ENCODE data around the gene ZSWIM1. TPM values are rescaled to one million over a fixed set of nuclear protein-coding genes. Genes with fewer than 3 reads are reported as not detected.

The ZSWIM1 gene
- polyA plus RNA-seq, 2 donors = 2.4 to 3.9 TPM

DNA sequence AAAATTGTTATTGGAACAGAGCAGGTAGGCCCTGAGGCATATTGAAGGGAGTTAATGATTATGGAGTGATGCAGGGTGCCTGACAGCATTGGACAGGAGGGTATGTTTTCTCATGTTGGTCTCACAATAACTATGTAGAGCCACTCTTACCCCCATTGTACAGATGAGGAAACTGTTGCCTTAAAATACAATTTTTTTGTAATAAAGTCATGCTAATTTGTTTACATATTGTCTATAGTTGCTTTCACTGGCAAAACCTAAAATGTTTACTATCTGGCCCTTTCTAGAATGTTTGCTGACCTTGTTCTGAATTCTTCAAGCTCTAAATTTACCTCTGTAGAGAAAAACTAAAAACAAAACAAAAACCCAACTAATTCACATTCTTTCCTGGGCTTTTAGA is 29.5 kb upstream of the ZSWIM1 start:
- Histone ChIP-seq H3K27me3 (ENCODE audit: control insufficient read depth in 1 of 2, insufficient read depth in 2 of 2, low read length in 2 of 2) (no peaks in the 10 kb centered on the region), H3K27ac (ENCODE audit: low read depth in 2 of 2, low read length in 1 of 2) (no peak overlapping the region), H3K4me1 (ENCODE audit: control insufficient read depth in 2 of 2, insufficient read depth in 2 of 2, low read length in 1 of 2) (peaks cover 2 to 11% of the 10 kb centered on the region in 2 donors), H3K36me3 (ENCODE audit: control insufficient read depth in 2 of 2, insufficient read depth in 2 of 2, low read length in 1 of 2) (peaks cover under 1 to 21% of the 10 kb centered on the region in 2 donors), H3K9me3 (ENCODE audit: control insufficient read depth in 2 of 2, insufficient read depth in 1 of 2, low read depth in 1 of 2, low read length in 1 of 2) (no peaks in the 10 kb centered on the region), H3K4me3 (ENCODE audit: low read depth in 1 of 2, low read length in 2 of 2) (no peak overlapping the region)

DNA sequence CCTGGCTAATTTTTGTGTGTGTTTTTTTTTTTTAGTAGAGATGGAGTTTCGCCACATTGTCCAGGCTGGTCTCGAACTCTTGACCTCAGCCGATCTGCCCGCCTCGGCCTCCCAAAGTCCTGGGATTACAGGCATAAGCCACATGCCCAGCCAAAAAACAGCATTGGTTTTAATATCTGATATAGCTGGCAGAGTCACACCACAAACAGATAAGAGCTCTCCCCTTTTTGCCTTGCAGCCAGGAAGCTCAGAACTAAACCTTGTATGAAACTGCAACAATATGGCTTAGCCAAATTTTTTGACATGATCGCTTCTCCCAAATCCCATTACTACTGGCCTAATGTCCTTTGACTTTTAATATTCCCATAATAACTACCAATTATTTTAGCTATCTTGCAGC is 28.7 kb upstream of the ZSWIM1 start:
- Histone ChIP-seq H3K9me3 (ENCODE audit: control insufficient read depth in 2 of 2, insufficient read depth in 1 of 2, low read depth in 1 of 2, low read length in 1 of 2) (no peaks in the 10 kb centered on the region), H3K27ac (ENCODE audit: low read depth in 2 of 2, low read length in 1 of 2) (no peak overlapping the region), H3K4me1 (ENCODE audit: control insufficient read depth in 2 of 2, insufficient read depth in 2 of 2, low read length in 1 of 2) (peaks cover 2 to 11% of the 10 kb centered on the region in 2 donors), H3K4me3 (ENCODE audit: low read depth in 1 of 2, low read length in 2 of 2) (no peak overlapping the region), H3K36me3 (ENCODE audit: control insufficient read depth in 2 of 2, insufficient read depth in 2 of 2, low read length in 1 of 2) (peaks cover 0 to 21% of the 10 kb centered on the region in 2 donors), H3K27me3 (ENCODE audit: control insufficient read depth in 1 of 2, insufficient read depth in 2 of 2, low read length in 2 of 2) (no peaks in the 10 kb centered on the region)
- WGBS, 2 donors = 92 to 98% methylated on average over 6 of the region's 6 CpGs

DNA sequence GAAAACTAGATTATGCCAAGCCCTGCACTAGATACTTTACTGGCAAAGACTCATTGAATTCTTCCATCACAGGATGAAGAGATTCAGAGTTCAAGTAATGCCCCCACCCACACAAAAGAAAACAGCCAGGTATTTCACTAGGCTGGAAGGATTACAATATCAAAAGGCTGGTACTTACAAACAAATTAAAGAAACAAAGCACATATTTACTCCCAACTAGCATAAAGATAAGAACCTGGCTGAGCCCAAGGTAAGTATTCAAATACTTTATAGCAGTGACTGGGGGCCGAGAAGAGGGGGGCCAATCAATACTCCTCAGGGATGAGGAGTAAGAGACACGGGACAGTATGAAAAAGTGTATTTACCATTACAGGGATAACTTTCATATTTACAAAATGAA is 27.5 kb upstream of the ZSWIM1 start:
- H3K36me3 ChIP-seq (ENCODE audit: control insufficient read depth in 2 of 2, insufficient read depth in 2 of 2, low read length in 1 of 2) = peaks cover 0 to 18% of the 10 kb centered on the region in 2 donors
- H3K27ac ChIP-seq (ENCODE audit: low read depth in 2 of 2, low read length in 1 of 2) = no peak overlapping the region
- no peaks in the 10 kb centered on the region for H3K9me3 ChIP-seq (ENCODE audit: control insufficient read depth in 2 of 2, insufficient read depth in 1 of 2, low read depth in 1 of 2, low read length in 1 of 2)
- WGBS, 2 donors = 74 to 82% methylated on average over 2 of the region's 2 CpGs
- H3K27me3 ChIP-seq (ENCODE audit: control insufficient read depth in 1 of 2, insufficient read depth in 2 of 2, low read length in 2 of 2) = no peaks in the 10 kb centered on the region
- H3K4me3 ChIP-seq (ENCODE audit: low read depth in 1 of 2, low read length in 2 of 2) = no peak overlapping the region
- peaks cover 5 to 13% of the 10 kb centered on the region in 2 donors for H3K4me1 ChIP-seq (ENCODE audit: control insufficient read depth in 2 of 2, insufficient read depth in 2 of 2, low read length in 1 of 2)

DNA sequence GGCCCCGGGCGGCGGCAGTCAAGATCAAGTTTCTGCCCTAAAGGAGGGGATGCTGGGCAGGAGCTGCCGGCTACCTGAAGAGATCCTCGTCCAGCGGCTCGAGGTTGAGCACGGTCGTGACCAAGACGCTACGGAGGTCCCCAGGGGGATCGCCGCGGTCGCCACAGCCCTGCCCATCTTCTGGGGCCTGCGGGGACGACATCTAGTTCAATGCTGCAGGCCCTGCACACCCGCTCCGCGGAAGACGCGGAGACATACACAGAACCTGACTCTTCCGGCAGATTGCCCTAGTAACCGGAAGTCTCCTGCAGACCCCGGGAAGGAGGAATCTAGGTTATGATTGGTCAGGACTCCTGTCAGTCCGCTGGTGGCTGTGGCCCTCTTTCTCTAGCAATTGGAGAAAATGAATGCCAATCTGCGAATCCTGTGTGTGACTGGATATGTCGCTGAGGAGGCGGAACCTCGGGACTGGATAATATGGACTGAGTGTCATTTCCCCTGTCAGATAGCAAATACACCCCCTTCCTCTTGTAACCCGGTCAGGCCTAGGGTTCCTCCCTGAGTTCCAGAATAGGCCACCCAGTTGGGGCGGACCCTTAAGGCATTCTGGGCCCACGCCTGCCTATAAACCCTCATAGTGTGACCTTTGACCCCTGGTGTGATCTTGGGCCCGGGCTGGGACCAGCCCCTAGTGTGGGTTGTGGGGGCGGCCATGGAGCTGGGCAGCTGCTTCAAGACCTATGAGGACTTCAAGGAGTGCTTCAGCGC is 23.7 kb upstream of the ZSWIM1 start, which contains the start of the genes ACOT8 and ZSWIM3:
TSS of gene ACOT8 (minus strand) at position 279 of the 768 bp plus-strand sequence. CDS start at position 202, 77 bp downstream.
TSS of gene ZSWIM3 (plus strand) at position 501 of the 768 bp plus-strand sequence. CDS start at position 713, 212 bp downstream.
- Histone ChIP-seq H3K27ac (ENCODE audit: low read depth in 2 of 2, low read length in 1 of 2) (peak within 1 kb of the TSS; percentile 39 to 91), H3K4me3 (ENCODE audit: low read depth in 1 of 2, low read length in 2 of 2) (peak within 1 kb of the TSS; percentile 73 to 93), H3K27me3 (ENCODE audit: control insufficient read depth in 1 of 2, insufficient read depth in 2 of 2, low read length in 2 of 2) (no peaks in the 10 kb centered on the region), H3K9me3 (ENCODE audit: control insufficient read depth in 2 of 2, insufficient read depth in 1 of 2, low read depth in 1 of 2, low read length in 1 of 2) (no peaks in the 10 kb centered on the region), H3K4me1 (ENCODE audit: control insufficient read depth in 2 of 2, insufficient read depth in 2 of 2, low read length in 1 of 2) (peaks cover 5 to 13% of the 10 kb centered on the region in 2 donors), H3K36me3 (ENCODE audit: control insufficient read depth in 2 of 2, insufficient read depth in 2 of 2, low read length in 1 of 2) (peaks cover 0 to 5% of the 10 kb centered on the region in 2 donors)
- 0 to 1% methylated on average over 36 of the region's 36 CpGs for WGBS, 2 donors

DNA sequence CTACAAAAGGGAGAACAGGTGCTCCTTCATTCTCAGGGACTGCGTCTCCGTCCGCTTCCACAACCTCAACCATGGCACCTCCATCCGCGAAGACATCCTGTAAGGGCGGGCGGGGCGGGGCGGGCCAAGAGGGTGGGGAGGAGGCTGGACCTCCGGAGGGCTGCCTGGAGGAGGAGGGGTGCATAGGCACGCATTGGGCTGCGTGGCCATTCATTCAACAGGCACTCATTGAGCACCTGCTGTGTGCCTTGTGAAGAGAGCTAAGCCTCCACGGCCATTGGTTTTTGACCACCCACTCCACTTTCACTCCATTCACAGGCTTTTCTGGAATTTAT is 23.2 kb upstream of the ZSWIM1 start:
- no peaks in the 10 kb centered on the region for H3K9me3 ChIP-seq (ENCODE audit: control insufficient read depth in 2 of 2, insufficient read depth in 1 of 2, low read depth in 1 of 2, low read length in 1 of 2)
- H3K4me1 ChIP-seq (ENCODE audit: control insufficient read depth in 2 of 2, insufficient read depth in 2 of 2, low read length in 1 of 2) = peaks cover 5 to 13% of the 10 kb centered on the region in 2 donors
- H3K4me3 ChIP-seq (ENCODE audit: low read depth in 1 of 2, low read length in 2 of 2) = peak overlapping the region; percentile 73 to 93
- H3K27ac ChIP-seq (ENCODE audit: low read depth in 2 of 2, low read length in 1 of 2) = peak overlapping the region; percentile 28 to 91
- H3K36me3 ChIP-seq (ENCODE audit: control insufficient read depth in 2 of 2, insufficient read depth in 2 of 2, low read length in 1 of 2) = peaks cover 0 to 5% of the 10 kb centered on the region in 2 donors
- 15 to 16% methylated on average over 13 of the region's 13 CpGs for WGBS, 2 donors
- H3K27me3 ChIP-seq (ENCODE audit: control insufficient read depth in 1 of 2, insufficient read depth in 2 of 2, low read length in 2 of 2) = no peaks in the 10 kb centered on the region

DNA sequence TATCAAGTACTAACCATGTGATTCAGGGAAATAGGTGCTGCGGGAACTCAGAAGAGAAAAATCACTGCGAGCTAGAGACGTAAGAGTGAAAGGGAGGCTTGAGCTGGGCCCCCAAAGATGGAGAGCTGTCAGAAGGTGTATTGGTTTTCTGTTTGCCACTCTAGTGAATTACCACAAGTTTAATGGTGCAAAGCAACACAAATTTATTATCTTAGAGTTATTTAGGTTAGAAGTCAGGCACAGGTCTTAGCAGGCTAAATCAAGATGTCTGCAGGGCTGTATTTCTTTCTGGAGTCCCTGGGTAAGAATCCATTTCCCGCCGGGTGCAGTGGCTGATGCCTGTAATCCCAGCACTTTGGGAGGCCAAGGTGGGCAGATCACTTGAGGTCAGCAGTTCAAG is 21.1 kb upstream of the ZSWIM1 start:
- Histone ChIP-seq H3K27ac (ENCODE audit: low read depth in 2 of 2, low read length in 1 of 2) (no peak overlapping the region), H3K36me3 (ENCODE audit: control insufficient read depth in 2 of 2, insufficient read depth in 2 of 2, low read length in 1 of 2) (peaks cover 0 to 2% of the 10 kb centered on the region in 2 donors), H3K27me3 (ENCODE audit: control insufficient read depth in 1 of 2, insufficient read depth in 2 of 2, low read length in 2 of 2) (no peaks in the 10 kb centered on the region), H3K9me3 (ENCODE audit: control insufficient read depth in 2 of 2, insufficient read depth in 1 of 2, low read depth in 1 of 2, low read length in 1 of 2) (no peaks in the 10 kb centered on the region), H3K4me1 (ENCODE audit: control insufficient read depth in 2 of 2, insufficient read depth in 2 of 2, low read length in 1 of 2) (peaks cover 4 to 11% of the 10 kb centered on the region in 2 donors), H3K4me3 (ENCODE audit: low read depth in 1 of 2, low read length in 2 of 2) (no peak overlapping the region)
- WGBS, 2 donors = 96 to 97% methylated on average over 5 of the region's 5 CpGs

DNA sequence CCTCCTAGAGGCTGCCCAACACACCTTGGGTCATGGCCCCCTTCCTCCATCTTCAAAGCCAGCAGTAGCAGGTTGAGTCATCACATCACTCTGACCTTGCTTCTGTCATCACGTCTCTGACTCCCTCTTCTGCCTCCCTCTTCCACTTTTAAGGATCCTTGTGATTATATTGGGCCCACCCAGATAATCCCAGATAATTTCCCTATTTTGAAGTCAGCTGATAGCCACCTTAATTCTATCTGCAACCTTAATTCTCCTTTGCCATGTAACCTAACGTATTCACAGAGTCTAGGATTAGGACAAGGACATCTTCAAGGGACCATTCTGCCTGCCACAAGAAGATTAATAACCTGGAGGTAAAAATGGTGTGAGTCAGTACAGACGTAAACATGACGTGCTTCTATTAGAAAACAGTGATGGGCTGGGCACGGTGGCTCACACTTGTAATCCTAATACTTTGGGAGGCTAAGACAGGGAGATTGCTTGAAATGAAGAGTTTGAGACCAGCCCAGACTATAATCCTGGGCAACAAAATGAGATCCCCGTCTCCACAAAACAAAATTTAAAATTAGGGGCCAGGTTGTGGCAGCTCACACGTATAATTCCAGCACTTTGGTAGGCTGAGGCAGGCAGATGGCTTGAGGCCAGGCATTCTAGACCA is 20.3 kb upstream of the ZSWIM1 start:
- Histone ChIP-seq H3K4me1 (ENCODE audit: control insufficient read depth in 2 of 2, insufficient read depth in 2 of 2, low read length in 1 of 2) (peaks cover 3 to 8% of the 10 kb centered on the region in 2 donors), H3K4me3 (ENCODE audit: low read depth in 1 of 2, low read length in 2 of 2) (no peak overlapping the region), H3K27me3 (ENCODE audit: control insufficient read depth in 1 of 2, insufficient read depth in 2 of 2, low read length in 2 of 2) (no peaks in the 10 kb centered on the region), H3K9me3 (ENCODE audit: control insufficient read depth in 2 of 2, insufficient read depth in 1 of 2, low read depth in 1 of 2, low read length in 1 of 2) (no peaks in the 10 kb centered on the region), H3K36me3 (ENCODE audit: control insufficient read depth in 2 of 2, insufficient read depth in 2 of 2, low read length in 1 of 2) (no peaks in the 10 kb centered on the region), H3K27ac (ENCODE audit: low read depth in 2 of 2, low read length in 1 of 2) (peak overlapping the region in 1 of 2 donors; percentile 70)
- 58 to 60% methylated on average over 7 of the region's 7 CpGs for WGBS, 2 donors

DNA sequence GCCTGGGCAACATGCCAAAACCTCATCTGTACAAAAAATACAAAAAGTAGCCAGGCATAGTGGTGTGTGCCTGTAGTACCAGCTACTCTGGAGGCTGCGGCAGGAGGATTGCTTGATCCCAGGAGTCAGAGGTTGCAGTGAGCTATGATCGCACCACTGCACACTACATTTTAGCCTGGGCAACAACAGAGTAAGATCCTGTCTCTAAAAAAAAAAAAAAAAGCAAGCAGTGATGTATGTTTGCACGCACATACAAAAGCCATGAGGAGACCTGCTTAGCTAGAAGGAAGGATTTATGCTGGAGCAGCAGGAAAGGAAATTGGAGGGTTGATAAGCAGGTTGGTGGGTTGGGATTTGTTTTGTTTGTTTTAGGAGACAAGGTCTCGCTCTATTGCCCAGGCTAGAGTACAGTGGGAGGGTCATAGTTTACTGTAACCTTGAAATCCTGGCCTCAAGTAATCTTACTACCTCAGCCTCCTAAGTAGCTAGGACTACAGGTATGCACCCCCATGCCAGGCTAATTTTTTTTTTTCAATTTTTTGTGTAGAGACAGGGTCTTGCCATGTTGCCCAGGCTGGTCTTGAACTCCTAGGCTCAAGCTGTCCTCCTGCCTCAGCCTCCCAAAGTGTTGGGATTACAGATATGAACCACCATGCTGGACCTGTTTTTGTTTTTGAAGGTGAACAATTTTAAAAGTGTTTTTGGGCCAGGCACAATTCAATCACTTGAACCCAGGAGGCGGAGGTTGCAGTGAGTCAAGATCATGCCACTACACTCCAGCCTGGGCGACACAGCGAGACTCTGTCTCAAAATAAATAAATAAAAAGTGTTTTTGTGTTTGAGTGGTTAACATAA is 19.6 kb upstream of the ZSWIM1 start:
- no peaks in the 10 kb centered on the region for H3K9me3 ChIP-seq (ENCODE audit: control insufficient read depth in 2 of 2, insufficient read depth in 1 of 2, low read depth in 1 of 2, low read length in 1 of 2)
- no peaks in the 10 kb centered on the region for H3K36me3 ChIP-seq (ENCODE audit: control insufficient read depth in 2 of 2, insufficient read depth in 2 of 2, low read length in 1 of 2)
- no peaks in the 10 kb centered on the region for H3K27me3 ChIP-seq (ENCODE audit: control insufficient read depth in 1 of 2, insufficient read depth in 2 of 2, low read length in 2 of 2)
- peak overlapping the region in 1 of 2 donors; percentile 70 for H3K27ac ChIP-seq (ENCODE audit: low read depth in 2 of 2, low read length in 1 of 2)
- H3K4me1 ChIP-seq (ENCODE audit: control insufficient read depth in 2 of 2, insufficient read depth in 2 of 2, low read length in 1 of 2) = peaks cover 2 to 3% of the 10 kb centered on the region in 2 donors
- 84 to 93% methylated on average over 7 of the region's 7 CpGs for WGBS, 2 donors
- H3K4me3 ChIP-seq (ENCODE audit: low read depth in 1 of 2, low read length in 2 of 2) = no peak overlapping the region

All from esophagus (tissue), 2 donors.